Inflammatory macrophage (primary cell): ENCODE measurements around the gene GPC5.
"Not testable (repeated sequence)": the region's sequence is repeated elsewhere in the genome, so short reads cannot be mapped to it uniquely, and the experiment has no call there.

Experiments used
- DNase-seq, 2 donors: peaks; one replicate each; pipeline ENCODE4 v3.0.0-alpha.2; 2020 to 2022

The GPC5 gene

DNA sequence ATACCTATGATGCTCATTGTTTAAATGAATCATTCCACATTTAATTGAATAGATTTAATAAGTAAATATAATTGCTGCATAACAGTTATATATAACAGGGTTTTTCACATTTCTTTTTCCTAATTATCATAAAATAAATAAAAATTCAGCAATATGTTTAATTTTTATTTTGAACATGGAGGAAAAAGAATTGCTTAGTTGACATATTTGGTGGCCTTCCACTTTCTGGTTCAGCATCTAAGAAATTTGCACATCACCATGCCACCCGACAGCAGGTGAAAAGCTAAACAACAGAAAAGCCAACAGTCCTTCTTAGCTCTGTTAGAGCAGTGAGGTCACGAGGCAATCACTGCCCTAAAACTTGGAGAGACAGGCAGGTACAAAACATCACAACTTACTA, 790.2 kb downstream of the GPC5 start:
- no peak for DNase-seq

GRCh38 chr13:92196591-92197256, 798.3 kb downstream of the GPC5 start:
- DNase-seq, result no peak

DNA sequence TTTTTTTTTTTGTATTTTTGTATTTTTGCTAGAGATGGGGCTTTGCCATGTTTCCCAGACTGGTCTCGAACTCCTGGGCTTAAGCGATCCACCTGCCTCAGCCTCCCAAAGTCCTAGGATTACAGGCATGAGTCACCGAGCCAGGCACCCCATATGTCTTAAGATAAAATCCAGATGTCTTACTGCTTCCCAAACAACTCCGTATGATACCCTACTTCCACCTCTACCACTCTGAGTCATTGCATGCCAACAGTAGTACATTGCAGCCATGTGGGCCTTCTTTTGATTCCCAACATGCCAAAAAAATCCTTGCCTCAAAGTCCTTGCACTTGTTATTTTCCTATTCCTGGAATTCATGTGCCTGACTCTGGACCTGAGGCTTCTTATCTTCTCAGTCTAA, 799.2 kb downstream of the GPC5 start:
- no peak for DNase-seq

GRCh38 chr13:92218615-92219014, 820.2 kb downstream of the GPC5 start:
- no peak for DNase-seq

- DNase-seq, result no peak
Observed at GRCh38 chr13:92221916-92222315, 823.5 kb downstream of the GPC5 start.

DNA sequence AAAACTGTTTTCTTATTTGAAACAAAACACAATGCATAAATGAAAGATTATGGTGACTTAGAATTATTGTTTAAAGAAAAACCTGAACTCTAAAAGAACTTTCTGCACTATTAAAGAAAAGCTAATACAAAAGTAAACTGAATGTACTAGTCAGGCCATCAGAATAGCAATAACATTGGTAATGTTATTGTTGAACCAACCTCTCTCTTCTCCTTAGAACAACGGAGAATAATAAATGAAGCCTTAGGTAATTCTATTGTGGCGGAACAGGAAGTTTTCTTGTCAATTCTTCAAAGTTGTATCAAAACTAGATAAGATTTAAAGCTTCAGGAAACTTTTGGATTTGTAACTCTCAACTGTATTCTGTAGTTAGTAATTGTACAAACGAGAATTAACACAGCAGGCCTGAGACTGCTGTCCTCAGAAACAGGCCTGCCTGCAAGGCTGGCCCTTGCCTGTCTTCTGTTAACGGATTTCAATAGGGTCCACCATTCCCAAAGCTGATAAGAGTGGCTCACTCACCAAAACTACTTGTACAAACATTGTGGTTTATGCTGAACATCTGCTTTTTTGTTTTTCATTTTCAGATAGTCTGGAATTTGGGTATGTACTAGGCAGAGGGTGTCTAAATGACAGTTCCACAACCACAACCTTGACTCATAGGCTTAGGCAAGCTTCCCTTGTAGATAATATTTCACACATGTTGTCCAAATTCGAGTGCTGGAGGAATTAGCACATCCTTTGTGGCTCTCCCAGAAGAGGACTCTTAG, 825.8 kb downstream of the GPC5 start:
- peak in 1 of 2 donors; percentile 8 for DNase-seq

- DNase-seq, result no peak
Observed at GRCh38 chr13:92224825-92225224, 826.4 kb downstream of the GPC5 start.

GRCh38 chr13:92225861-92226260, 827.4 kb downstream of the GPC5 start:
- DNase-seq, result no peak

DNA sequence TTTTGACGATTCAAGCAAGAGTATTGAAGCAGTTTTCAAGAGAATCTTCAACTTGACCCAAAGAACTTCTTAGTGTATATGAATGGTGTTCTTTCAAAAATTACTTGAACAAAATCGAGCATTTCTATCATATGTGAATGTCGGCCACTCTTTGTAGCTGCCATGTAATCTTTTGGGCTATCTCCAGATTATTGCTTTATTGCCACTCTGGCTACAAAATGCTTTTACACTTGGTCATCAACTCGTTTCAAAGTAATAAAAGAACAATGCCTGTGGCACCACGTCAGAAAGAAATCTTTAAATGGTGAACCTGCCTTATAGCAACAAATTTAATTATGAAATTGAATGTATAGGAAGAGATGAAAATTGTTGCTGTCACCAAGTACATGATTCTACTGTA, 834.5 kb downstream of the GPC5 start:
- DNase-seq, result no peak

- DNase-seq, result no peak
Observed at GRCh38 chr13:92251671-92252210, 853.3 kb downstream of the GPC5 start.

DNA sequence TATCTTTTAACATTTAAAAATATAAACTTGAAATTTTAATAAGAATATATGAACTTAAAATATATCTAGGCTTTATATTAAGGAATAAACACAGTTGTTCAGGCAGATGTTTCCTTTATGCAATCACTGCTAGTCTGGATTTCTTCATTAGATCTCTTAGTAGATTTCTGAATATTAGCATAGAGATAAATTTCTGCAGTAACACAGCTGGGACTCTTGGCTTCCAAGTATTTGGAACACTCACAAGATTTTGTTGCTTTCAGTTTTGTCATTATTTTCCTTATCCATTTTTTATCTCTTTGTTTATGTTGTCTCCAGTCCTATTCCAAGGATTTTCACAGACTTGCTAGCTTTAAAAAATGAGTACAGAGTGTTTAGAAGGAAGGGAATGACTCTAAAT, 857.1 kb downstream of the GPC5 start:
- no peak for DNase-seq

- DNase-seq, result no peak
Observed at GRCh38 chr13:92256211-92256610, 857.8 kb downstream of the GPC5 start.

GRCh38 chr13:92259046-92259445, 860.6 kb downstream of the GPC5 start:
- DNase-seq, result no peak

DNA sequence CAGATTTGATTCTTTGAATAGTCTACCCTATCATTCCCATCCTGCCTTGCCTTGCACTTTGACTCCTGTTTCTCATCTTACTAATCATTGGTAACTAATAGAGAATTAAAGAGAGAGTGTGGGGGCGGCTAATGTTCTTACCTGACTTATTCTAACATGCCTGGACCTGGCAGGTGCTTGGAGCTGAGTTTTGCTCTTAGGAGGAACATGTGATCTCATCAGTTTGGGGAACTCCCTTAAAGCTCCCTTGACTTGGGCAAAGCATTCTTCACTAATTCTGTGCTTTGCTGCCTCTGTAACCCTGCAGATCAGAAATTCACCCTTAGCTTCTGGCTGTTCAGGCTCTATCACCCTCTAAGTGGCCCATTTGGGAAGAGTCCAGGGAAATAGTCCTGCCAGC, 861.1 kb downstream of the GPC5 start:
- DNase-seq, result no peak

GRCh38 chr13:92260363-92260762, 861.9 kb downstream of the GPC5 start:
- no peak for DNase-seq

- no peak for DNase-seq
Observed at GRCh38 chr13:92262100-92262788, 863.8 kb downstream of the GPC5 start.

DNA sequence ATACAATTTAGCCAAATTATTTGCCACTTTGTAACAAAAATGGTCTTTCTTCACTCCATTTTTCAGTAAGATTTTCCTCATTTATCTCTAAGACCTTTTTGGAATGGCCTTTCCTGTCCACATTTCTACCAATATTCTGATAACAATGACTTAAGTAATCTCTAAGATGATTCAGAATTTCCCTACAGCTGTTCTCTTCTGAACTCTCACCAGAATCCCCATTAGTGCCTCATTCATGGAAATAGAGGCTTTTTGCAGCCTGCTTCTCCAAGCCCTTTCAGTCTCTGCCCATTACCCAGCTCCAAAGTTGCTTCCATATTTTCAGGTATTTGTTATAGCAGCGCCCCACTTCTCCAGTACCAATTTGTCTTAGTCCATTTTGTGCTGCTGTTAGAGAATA, 867.0 kb downstream of the GPC5 start:
- DNase-seq, result no peak

DNA sequence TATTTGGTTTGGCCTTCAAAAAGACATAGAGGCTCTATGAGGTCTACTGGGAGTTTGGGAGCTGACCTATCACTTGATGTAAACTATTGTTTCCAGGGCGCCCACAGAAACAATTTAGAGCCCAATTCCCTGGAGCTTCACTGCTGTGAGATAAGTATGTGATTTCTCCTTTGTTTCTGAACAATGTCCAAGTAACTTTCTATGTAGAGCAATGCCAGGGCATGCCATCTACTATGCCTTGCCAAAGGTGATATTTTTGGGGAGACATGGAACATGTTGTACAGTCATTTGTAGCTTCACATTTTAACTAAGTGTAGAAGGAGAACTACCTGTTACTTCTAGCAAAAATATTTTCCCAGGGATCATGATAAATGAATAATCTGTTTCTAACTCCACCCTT, 872.6 kb downstream of the GPC5 start:
- no peak for DNase-seq

DNA sequence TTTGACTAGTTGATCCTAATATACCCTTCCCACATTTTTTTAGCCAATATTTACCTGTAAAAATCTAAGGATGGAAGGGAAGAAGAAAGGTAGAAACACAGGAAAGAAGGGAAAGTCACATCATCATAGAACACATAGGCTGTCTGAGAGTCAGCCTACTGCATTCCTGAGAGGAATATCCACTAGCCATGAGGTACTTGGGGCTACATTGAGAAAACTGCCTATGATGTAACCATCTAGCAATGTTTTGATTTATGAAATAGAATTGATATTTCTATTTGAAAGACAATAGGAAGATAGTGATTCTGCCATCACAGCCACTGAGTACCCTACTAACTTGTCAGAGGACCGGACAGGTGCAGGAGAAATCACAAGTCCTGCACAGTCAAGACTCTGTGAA, 873.8 kb downstream of the GPC5 start:
- DNase-seq, result no peak

DNA sequence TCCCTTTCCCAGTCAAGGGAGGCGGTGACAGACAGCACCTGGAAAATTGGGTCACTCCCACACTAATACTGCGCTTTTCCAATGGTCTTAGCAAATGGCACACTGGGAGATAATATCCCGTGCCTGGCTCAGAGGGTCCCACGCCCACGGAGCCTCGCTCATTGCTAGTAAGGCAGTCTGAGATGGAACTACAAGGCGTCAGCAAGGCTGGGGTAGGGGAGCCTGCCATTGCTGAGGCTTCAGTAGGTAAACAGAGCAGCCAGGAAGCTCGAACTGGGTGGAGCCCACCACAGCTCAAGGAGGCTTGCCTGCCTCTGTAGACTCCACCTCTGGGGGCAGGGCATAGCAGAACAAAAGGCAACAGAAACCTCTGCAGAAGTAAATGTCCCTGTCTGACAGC, 882.6 kb downstream of the GPC5 start:
- not testable (repeated sequence) for DNase-seq

GRCh38 chr13:92290718-92291307, 892.4 kb downstream of the GPC5 start:
- DNase-seq, result not testable (repeated sequence)

- DNase-seq, result not testable (repeated sequence)
Observed at GRCh38 chr13:92294533-92294932, 896.1 kb downstream of the GPC5 start.

DNA sequence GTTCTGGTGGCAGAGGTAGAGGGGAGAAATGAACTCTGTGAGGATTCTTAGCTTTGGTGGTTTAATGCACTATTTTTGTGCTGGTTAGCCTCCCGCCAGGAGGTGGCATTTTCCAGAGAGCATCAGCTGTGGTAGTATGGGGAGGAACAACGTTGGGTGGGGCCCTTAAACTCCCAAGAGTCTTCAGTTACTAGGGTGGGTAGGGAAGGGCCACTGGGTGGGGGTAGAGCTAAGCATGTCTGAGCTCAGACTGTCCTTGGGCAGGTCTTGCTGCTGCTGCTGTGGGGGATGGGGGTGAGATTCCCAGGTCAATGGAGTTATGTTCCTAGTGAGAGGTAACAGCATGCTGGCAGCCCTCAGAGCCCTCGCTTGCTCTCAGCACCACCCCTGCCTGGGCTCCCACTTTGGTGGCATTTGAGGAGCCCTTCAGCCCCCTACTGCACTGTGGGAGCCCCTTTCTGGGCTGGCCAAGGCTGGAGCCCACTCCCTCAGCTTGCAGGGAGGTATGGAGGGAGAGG, 897.8 kb downstream of the GPC5 start:
- DNase-seq, result not testable (repeated sequence)
